ENCODE data around the gene CNIH4.

The CNIH4 gene

DNA sequence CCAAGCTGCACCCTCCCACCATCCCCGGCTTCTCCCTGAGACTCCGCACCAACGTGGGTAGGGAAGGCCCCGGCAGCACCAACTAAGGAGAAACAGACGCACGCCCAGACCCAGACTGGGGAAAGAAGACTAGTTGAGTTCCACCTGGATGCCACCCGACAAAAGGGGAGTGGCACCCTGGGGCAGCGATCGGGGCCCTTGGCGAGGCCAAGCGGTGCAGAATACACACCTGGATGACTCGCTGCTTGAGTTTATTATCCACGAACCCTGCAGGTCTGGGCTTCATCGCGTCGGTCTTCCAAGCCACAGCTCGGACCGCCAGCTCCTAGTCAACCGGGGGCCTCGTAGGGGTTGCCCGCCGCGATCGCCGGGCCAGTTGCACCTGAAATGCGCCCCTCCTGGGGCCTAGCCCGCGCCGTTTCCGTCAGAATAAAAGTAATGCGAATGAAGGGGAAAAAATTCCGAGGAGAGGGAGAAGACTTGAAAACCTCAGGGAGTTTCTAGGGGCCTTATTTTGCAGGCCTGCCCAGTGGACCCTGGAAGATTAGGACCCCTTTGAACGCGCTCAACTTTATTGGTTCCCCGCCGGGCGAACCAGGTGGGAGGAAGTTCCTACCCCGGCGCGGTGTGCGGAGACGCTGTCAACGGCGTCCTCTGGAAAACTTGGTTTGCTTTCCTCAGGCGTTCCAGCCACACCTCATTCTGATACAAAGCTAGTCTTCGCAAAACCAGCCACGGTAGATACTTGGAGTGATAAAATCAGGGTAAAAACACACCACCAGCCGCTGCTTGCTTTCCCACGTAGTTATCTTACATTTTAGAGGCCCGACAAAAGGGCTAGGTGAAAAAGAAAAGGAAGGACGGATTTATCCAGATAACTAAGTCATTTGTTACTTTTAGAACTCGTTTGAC lies 26.6 kb upstream of the CNIH4 start, which contains the start of gene NVL (continued):
- TF ChIP-seq, protein P1, sequence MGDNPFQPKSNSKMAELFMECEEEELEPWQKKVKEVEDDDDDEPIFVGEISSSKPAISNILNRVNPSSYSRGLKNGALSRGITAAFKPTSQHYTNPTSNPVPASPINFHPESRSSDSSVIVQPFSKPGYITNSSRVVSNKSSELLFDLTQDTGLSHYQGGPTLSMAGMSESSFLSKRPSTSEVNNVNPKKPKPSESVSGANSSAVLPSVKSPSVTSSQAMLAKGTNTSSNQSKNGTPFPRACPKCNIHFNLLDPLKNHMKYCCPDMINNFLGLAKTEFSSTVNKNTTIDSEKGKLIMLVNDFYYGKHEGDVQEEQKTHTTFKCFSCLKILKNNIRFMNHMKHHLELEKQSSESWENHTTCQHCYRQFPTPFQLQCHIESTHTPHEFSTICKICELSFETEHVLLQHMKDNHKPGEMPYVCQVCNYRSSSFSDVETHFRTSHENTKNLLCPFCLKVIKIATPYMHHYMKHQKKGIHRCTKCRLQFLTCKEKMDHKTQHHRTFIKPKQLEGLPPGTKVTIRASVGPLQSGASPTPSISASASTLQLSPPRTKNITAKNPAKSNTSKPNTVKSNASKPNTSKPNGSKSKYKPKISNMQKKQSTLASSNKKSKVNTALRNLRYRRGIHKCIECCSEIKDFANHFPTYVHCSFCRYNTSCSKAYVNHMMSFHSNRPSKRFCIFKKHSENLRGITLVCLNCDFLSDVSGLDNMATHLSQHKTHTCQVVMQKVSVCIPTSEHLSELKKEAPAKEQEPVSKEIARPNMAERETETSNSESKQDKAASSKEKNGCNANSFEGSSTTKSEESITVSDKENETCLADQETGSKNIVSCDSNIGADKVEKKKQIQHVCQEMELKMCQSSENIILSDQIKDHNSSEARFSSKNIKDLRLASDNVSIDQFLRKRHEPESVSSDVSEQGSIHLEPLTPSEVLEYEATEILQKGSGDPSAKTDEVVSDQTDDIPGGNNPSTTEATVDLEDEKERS (tag by site-specific recombination; IDR thresholded peaks at IDR 0.05), result no peak
- TF ChIP-seq ZNF121 (tag by site-specific recombination; IDR thresholded peaks at IDR 0.05) (peak; percentile 26; the same call in 1 of the 2 replicates), ZIC2 (tag by site-specific recombination; IDR thresholded peaks at IDR 0.05) (peak; percentile 85), GFI1B (tag by site-specific recombination; IDR thresholded peaks at IDR 0.05) (no peak), PRDM1 (tag by site-specific recombination; IDR thresholded peaks at IDR 0.05) (no peak), ZNF76 (tag by site-specific recombination; IDR thresholded peaks at IDR 0.05; ENCODE audit: borderline replicate concordance, low read depth) (peak; percentile 66; the same call in 1 of the 2 replicates), ZNF146 (tag by site-specific recombination; IDR thresholded peaks at IDR 0.05) (no peak; the same call in 1 of the 2 replicates), ZNF626 (tag by site-specific recombination; IDR thresholded peaks at IDR 0.05) (no peak), ZNF510 (tag by site-specific recombination; IDR thresholded peaks at IDR 0.05; ENCODE audit: insufficient replicate concordance) (peak; percentile 63), ZFP3 (tag by site-specific recombination; IDR thresholded peaks at IDR 0.05; ENCODE audit: low read depth) (peak; percentile 42; the same call in 1 of the 2 replicates), GLIS2 (tag by site-specific recombination; IDR thresholded peaks at IDR 0.05) (peak; percentile 89), ZNF747 (tag by site-specific recombination; IDR thresholded peaks at IDR 0.05) (no peak), ZNF426 (tag by site-specific recombination; IDR thresholded peaks at IDR 0.05) (no peak), ZNF707 (tag by site-specific recombination; IDR thresholded peaks at IDR 0.05) (no peak), ZNF311 (tag by site-specific recombination; IDR thresholded peaks at IDR 0.05; ENCODE audit: borderline replicate concordance) (no peak), ZNF792 (tag by site-specific recombination; IDR thresholded peaks at IDR 0.05) (no peak; the same call in 1 of the 2 replicates), SALL2 (tag by site-specific recombination; IDR thresholded peaks at IDR 0.05; ENCODE audit: borderline replicate concordance) (no peak)
- TF ChIP-seq, protein P2, sequence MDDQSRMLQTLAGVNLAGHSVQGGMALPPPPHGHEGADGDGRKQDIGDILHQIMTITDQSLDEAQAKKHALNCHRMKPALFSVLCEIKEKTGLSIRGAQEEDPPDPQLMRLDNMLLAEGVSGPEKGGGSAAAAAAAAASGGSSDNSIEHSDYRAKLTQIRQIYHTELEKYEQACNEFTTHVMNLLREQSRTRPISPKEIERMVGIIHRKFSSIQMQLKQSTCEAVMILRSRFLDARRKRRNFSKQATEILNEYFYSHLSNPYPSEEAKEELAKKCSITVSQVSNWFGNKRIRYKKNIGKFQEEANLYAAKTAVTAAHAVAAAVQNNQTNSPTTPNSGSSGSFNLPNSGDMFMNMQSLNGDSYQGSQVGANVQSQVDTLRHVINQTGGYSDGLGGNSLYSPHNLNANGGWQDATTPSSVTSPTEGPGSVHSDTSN (CRISPR knock-in tag; IDR thresholded peaks at IDR 0.05), result no peak
- TF ChIP-seq, protein P3, sequence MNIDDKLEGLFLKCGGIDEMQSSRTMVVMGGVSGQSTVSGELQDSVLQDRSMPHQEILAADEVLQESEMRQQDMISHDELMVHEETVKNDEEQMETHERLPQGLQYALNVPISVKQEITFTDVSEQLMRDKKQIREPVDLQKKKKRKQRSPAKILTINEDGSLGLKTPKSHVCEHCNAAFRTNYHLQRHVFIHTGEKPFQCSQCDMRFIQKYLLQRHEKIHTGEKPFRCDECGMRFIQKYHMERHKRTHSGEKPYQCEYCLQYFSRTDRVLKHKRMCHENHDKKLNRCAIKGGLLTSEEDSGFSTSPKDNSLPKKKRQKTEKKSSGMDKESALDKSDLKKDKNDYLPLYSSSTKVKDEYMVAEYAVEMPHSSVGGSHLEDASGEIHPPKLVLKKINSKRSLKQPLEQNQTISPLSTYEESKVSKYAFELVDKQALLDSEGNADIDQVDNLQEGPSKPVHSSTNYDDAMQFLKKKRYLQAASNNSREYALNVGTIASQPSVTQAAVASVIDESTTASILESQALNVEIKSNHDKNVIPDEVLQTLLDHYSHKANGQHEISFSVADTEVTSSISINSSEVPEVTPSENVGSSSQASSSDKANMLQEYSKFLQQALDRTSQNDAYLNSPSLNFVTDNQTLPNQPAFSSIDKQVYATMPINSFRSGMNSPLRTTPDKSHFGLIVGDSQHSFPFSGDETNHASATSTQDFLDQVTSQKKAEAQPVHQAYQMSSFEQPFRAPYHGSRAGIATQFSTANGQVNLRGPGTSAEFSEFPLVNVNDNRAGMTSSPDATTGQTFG (tag by site-specific recombination; IDR thresholded peaks at IDR 0.05; ENCODE audit: borderline replicate concordance), result no peak
- TF ChIP-seq, protein P4, sequence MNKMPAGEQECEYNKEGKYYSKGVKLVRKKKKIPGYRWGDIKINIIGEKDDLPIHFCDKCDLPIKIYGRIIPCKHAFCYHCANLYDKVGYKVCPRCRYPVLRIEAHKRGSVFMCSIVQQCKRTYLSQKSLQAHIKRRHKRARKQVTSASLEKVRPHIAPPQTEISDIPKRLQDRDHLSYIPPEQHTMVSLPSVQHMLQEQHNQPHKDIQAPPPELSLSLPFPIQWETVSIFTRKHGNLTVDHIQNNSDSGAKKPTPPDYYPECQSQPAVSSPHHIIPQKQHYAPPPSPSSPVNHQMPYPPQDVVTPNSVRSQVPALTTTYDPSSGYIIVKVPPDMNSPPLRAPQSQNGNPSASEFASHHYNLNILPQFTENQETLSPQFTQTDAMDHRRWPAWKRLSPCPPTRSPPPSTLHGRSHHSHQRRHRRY (tag by site-specific recombination; IDR thresholded peaks at IDR 0.05), result no peak
- TF ChIP-seq, protein P5, sequence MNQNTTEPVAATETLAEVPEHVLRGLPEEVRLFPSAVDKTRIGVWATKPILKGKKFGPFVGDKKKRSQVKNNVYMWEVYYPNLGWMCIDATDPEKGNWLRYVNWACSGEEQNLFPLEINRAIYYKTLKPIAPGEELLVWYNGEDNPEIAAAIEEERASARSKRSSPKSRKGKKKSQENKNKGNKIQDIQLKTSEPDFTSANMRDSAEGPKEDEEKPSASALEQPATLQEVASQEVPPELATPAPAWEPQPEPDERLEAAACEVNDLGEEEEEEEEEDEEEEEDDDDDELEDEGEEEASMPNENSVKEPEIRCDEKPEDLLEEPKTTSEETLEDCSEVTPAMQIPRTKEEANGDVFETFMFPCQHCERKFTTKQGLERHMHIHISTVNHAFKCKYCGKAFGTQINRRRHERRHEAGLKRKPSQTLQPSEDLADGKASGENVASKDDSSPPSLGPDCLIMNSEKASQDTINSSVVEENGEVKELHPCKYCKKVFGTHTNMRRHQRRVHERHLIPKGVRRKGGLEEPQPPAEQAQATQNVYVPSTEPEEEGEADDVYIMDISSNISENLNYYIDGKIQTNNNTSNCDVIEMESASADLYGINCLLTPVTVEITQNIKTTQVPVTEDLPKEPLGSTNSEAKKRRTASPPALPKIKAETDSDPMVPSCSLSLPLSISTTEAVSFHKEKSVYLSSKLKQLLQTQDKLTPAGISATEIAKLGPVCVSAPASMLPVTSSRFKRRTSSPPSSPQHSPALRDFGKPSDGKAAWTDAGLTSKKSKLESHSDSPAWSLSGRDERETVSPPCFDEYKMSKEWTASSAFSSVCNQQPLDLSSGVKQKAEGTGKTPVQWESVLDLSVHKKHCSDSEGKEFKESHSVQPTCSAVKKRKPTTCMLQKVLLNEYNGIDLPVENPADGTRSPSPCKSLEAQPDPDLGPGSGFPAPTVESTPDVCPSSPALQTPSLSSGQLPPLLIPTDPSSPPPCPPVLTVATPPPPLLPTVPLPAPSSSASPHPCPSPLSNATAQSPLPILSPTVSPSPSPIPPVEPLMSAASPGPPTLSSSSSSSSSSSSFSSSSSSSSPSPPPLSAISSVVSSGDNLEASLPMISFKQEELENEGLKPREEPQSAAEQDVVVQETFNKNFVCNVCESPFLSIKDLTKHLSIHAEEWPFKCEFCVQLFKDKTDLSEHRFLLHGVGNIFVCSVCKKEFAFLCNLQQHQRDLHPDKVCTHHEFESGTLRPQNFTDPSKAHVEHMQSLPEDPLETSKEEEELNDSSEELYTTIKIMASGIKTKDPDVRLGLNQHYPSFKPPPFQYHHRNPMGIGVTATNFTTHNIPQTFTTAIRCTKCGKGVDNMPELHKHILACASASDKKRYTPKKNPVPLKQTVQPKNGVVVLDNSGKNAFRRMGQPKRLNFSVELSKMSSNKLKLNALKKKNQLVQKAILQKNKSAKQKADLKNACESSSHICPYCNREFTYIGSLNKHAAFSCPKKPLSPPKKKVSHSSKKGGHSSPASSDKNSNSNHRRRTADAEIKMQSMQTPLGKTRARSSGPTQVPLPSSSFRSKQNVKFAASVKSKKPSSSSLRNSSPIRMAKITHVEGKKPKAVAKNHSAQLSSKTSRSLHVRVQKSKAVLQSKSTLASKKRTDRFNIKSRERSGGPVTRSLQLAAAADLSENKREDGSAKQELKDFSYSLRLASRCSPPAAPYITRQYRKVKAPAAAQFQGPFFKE (tag by site-specific recombination; IDR thresholded peaks at IDR 0.05; ENCODE audit: borderline replicate concordance), result no peak
- TF ChIP-seq, protein P6, sequence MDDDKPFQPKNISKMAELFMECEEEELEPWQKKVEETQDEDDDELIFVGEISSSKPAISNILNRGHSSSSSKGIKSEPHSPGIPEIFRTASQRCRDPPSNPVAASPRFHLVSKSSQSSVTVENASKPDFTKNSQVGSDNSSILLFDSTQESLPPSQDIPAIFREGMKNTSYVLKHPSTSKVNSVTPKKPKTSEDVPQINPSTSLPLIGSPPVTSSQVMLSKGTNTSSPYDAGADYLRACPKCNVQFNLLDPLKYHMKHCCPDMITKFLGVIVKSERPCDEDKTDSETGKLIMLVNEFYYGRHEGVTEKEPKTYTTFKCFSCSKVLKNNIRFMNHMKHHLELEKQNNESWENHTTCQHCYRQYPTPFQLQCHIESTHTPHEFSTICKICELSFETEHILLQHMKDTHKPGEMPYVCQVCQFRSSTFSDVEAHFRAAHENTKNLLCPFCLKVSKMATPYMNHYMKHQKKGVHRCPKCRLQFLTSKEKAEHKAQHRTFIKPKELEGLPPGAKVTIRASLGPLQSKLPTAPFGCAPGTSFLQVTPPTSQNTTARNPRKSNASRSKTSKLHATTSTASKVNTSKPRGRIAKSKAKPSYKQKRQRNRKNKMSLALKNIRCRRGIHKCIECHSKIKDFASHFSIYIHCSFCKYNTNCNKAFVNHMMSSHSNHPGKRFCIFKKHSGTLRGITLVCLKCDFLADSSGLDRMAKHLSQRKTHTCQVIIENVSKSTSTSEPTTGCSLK (tag by site-specific recombination; IDR thresholded peaks at IDR 0.05), result no peak

Data from HEK293 (cell line).